22Rv1 (cell line): Measurements from ENCODE around the gene HOXD3.

Experiments
- CTCF ChIP-seq: fragments of 450-650 bp; IDR thresholded peaks from 2 replicates; pipeline ENCODE4 v1.5.1; 2017; ENCODE audit warnings: mild to moderate bottlenecking
- ZFX ChIP-seq: fragments of 450-650 bp; IDR thresholded peaks from 2 replicates; pipeline ENCODE4 v1.6.1; 2017; ENCODE audit warnings: antibody characterized with exemption, borderline replicate concordance

DNA sequence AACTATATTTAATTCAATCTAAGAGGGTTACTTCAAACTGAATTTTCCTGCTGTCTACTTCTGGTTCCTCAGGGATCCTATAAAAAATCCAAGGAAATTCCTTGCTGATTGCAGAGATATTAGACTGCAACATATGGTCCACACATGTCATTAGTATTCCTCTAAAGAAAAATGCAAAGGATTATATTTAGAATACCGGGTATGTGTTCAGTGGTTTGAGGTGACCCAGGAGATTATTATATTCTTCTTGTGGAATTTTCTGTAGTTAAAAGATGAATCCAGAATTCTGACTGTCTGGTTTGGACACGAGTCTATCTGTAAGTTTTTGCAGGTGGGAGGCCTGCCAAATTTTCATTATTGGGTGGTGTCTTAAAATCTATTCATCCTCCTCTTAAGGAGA is 49.6 kb downstream of the HOXD3 start:
- no peak for TF ChIP-seq CTCF
- no peak for TF ChIP-seq ZFX
